Activated gamma-delta T cell treated with Interleukin-2 at 50 U/mL for 16 hours (primary cell): Measurements from ENCODE around the gene CDKL1.
"Not testable (repeated sequence)": the region's sequence is repeated elsewhere in the genome, so short reads cannot be mapped to it uniquely, and the experiment has no call there.

Experiments
- DNase-seq: peaks from one replicate; pipeline ENCODE4 v3.0.0-alpha.2; 2020

The CDKL1 gene

DNA sequence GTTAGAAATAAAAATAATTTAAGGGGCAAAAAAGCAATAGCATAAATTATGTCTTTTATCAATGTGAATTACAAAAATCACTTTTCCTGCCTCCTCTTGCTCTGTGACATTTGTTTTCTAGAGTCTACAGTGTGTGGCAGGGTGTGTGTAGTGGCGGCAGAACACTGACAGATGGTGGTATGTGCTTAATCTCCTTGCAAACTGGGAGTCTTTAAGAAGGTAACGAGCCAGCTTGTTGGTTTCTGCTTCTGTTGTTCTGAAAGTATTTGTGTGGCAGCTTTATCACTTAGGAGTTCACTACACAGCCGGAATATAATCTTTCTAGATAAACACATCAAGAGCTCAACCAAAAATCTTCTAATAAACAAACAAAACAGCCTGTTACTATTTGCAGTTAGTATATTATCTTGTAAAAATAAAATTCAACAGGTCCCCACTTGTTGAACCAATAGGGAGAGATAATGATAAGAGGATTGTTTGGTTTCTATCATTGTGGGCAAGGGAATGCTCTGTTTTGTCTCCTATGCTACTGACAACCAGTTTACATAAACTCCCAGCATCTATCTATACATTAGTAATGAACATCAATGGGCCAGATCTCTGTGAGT is 13.0 kb downstream of the CDKL1 start:
- no peak for DNase-seq

- DNase-seq: no peak
Observed at GRCh38 chr14:50381823-50382287, 14.8 kb downstream of the CDKL1 start.

DNA sequence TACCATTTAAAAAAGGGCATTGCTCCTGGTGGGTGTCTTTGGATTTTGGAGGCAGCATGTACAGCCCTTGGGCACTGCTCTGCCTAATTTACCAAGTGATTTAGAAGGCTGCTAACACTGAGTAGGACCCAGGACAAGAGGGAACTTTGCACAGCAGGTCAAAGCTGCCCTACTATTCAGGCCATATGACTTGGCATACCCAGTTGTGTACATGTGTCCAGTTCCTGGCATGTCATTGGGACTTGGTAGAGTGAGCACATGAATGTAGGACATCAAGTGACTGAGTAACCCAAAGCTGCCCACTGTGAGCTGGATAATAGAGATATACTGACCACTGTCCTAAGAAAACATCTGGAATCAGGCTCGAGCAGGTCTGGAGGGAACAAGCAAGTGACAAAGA is 15.7 kb downstream of the CDKL1 start:
- DNase-seq: no peak

GRCh38 chr14:50380455-50380854 is 16.2 kb downstream of the CDKL1 start:
- DNase-seq: no peak

DNA sequence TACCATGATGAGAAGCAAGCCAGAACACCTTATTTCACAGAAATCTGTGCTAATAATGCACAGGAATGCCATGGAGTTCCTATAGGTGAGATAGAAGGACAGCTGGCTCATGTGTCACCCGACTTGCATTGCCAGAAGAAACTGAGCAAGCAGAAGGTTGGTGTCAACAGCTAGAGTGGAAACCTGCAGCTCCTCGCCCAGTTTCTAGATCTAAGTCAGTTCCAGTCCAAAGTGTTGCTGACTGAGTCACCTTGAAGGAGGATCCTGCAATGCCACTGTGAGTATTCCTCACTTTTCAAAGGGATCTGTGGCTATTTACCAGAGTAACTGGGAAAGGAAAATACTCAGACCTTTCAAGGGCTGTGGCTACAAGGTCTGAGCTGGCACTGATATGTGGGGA is 17.1 kb downstream of the CDKL1 start:
- DNase-seq: no peak

- no peak for DNase-seq
Observed at GRCh38 chr14:50377550-50378085, 19.1 kb downstream of the CDKL1 start.

- DNase-seq: no peak
Observed at GRCh38 chr14:50375760-50376159, 20.9 kb downstream of the CDKL1 start.

DNA sequence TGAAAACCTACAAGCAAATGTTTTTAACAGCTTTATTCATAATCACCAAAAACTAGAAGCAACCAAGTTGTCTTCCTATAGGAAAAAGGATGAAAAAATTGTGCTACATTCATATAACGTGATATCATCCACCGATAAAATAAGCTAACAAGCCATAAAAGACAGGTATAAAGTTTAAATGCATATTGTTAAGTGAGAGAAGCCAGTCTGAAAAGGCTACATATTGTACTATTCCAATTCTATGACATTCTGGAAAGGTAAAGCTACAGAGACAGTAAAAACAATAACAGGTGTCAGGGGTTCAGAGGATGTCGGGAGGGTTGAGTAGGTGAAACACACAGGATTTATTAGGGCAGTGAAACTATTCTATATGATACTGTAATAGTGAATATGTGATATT is 22.7 kb downstream of the CDKL1 start:
- DNase-seq: no peak

GRCh38 chr14:50371546-50371945 is 25.1 kb downstream of the CDKL1 start:
- no peak for DNase-seq

DNA sequence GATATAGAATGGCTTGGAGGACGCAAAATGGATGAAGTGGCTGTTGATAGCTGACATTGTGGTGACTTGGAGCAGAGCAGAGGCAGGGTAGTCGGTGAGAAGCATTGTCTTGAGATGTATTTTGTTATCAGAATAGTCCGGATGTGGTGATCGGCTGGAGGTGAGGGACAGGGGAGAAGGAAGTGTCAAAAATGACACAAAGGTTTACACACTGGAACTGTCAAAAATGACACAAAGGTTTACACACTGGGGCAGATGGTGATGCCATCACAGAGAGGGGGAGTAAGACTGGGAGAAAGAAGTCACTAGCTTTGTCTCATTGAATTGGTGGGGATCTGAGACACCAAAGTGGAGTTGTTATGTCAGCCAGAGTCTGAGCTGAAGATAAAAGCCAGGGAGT is 30.1 kb downstream of the CDKL1 start:
- DNase-seq: no peak

DNA sequence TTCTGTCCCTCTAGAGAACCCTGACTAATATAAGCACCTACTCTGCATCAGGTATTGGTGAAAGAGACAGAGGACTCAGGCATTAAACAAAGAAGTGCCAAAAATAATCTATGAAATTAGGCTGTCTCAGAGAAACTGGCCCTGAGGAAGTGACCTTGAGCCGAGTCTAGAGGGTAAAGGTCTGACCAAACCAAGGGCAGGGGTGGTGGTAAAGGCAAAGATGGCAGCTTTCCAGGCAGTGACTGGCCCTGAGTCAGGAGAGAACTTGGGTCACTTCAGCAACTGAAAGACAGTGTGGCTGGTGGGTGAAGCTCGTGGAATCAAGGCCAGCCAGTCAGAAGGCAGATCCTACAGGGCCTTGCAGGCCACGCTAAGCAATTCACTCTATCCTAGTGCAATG is 30.6 kb downstream of the CDKL1 start:
- DNase-seq: no peak

- DNase-seq: not testable (repeated sequence)
Observed at GRCh38 chr14:50365572-50365971, 31.1 kb downstream of the CDKL1 start.

DNA sequence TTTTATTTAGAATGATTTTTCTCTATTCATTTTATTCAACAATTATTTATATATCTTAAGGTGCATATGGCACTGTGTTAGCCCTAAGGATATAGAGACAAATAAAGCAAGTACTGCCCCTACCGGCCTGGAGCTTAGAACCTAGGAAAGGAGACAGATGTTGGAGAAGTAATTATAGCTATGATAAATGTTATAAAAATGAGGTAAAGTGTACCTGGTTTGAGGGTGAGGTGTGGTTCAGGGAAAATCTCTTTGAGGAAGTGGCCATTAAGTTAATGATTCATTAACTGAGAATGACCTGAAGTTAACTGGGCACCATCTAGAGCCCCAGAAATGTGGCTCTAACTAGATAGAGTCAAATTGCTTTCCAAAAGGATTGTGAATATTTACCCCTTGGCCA is 31.9 kb downstream of the CDKL1 start:
- no peak for DNase-seq

DNA sequence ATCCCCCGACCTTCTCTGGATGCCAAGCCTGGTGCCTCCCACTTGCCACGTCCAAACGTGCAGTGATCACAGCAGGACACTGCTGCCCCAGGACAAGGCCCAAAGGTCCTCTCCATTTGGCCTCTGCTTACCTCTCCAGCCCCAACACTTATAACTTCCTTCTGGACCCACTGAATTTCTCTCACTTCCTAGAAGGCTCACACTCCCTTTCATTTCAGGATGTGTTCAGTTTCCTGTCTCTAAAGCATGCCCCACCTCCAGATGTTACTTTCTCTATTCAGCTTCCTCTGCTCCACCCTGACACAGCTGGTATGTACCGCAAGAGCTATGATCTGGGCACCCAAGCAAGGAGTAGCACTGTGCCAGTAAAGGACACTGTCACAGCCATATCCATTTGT is 33.0 kb downstream of the CDKL1 start:
- DNase-seq: peak; percentile 42

- peak; percentile 12 for DNase-seq
Observed at GRCh38 chr14:50362764-50363713, 33.6 kb downstream of the CDKL1 start.

DNA sequence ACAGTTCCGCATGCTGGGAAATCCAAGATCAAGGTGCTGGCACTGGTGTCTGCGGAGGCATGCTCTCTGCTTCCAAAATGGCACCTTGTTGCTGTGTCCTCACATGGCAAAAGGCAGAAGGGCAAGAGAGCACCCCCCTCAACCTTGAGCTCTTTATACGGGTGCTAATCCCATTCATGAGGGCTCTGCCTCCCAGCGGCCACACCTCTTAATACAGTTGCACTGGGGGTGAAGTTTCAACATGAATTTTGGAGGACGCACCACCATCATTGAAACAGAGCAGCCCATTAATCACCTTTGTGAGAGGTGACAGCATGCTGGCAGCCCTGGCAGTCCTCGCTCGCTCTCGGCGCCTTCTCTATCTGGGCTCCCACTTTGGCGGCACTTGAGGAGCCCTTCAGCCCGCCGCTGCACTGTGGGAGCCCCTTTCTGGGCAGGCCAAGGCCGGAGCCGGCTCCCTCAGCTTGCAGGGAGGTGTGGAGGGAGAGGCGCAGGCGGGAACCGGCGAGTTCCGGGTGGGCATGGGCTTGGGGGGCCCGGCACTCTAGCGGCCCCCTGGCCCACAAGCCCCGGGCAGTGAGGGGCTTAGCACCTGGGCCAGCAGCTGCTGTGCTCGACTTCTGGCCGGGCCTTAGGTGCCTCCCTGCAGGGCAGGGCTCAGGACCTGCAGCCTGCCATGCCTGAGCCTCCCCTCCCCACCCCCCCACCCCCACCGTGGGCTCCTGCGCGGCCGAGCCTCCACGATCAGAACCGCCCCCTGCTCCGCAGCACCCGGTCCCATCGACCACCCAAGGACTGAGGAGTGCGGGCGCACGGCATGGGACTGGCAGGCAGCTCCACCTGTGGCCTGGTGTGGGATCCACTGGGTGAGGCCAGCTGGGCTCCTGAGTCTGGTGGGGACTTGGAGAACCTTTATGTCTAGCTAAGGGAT is 34.9 kb downstream of the CDKL1 start:
- DNase-seq: not testable (repeated sequence)

- no peak for DNase-seq
Observed at GRCh38 chr14:50360851-50361250, 35.8 kb downstream of the CDKL1 start.

DNA sequence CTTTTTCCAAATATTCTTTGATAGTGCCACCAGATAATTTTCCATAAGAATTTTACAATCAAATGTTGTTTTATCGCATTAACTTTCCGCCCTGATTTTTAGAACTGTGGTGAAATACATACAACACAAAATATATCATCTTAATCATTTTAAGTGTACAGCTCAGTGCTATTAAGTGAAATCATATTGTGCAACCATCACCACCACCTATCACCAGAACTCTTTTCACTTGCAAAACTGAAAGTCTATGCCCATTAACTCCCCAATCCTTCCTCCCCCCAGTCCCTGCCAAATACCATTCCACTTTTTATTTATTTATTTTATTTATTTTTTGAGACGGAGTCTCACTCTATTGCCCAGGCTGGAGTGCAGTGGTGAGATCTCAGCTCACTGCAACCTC is 36.6 kb downstream of the CDKL1 start:
- DNase-seq: no peak

- DNase-seq: no peak
Observed at GRCh38 chr14:50359631-50360030, 37.0 kb downstream of the CDKL1 start.

DNA sequence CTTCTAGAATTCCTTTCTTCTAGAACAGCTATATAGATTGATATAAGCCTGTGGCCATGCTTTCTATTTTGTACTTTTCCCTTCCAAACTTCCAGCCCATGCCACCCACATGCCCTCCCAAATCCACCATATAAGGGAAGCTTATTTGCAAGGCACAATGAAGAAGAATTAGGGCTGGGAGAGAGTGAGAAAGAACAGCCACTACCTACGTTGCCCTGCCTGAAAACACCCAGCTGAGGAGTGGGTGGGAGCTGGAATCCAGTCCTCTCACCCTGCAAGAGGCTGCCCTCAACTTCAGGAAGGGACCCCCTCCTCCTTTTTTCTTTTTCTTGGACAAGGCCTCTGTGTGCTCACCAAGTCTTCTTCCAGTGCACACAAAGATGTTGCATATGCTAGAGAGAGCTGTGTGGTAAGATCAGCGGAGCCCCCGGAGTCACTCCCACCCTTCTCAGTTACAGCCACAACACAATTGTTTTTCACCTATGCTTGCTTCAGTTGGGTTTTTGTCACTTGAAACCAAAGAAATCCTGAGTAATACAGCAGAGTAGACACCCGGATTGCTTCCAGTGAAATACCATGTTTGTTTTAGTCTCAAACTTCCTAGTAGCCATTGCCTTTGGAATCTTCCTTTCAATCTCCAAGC is 38.8 kb downstream of the CDKL1 start:
- no peak for DNase-seq

GRCh38 chr14:50357124-50357523 is 39.6 kb downstream of the CDKL1 start:
- no peak for DNase-seq

- DNase-seq: not testable (repeated sequence)
Observed at GRCh38 chr14:50356283-50356682, 40.4 kb downstream of the CDKL1 start.
